A673 (cell line): ENCODE results near the gene COL16A1.

Experiments
- CTCF ChIP-seq: fragments of 300-800, 200-600 bp; sonication (generic); conservative IDR thresholded peaks from 2 replicates; pipeline ENCODE4 v1.5.1; 2017; ENCODE audit warnings: low read depth, mild to moderate bottlenecking, antibody characterized with exemption, low read length, moderate library complexity, mixed read lengths
- EZH2 ChIP-seq: fragments of 200-600 bp; sonication (generic); IDR thresholded peaks from 2 replicates; pipeline ENCODE4 v1.6.1; 2017; ENCODE audit warnings: borderline replicate concordance, low read depth, mild to moderate bottlenecking, mixed read lengths, antibody characterized with exemption, low read length; ENCODE audit not compliant: poor library complexity, severe bottlenecking

- TF ChIP-seq EZH2 (no peak), CTCF (no peak)
Measured at GRCh38 chr1:31726715-31727114, 22.9 kb upstream of the COL16A1 start.
